ENCODE measurements around the gene CHST3. TPM values are rescaled to one million over a fixed set of nuclear protein-coding genes. Genes with fewer than 3 reads are reported as not detected.
A peak's percentile ranks its signal among the peaks of the same experiment; 100 is the strongest.

The CHST3 gene
- total and polyA plus RNA-seq, 10 donors, result 0.28 to 8.7 (median 4.5) TPM

- no peak for DNase-seq
- intact Hi-C loops (cut with DNase I; ENCODE audit: low total_unique reads), result no loop called here
- H3K4me1 ChIP-seq, result peaks cover 0 to 11% (median 6%) of the 10 kb centered on the region in 6 donors
- H3K27me3 ChIP-seq (replicated peaks in 1 of 7), result no peaks in the 10 kb centered on the region
- WGBS, 5 donors, result 60 to 96% (median 82%) methylated on average over 3 of the region's 3 CpGs
- H3K27ac ChIP-seq, result no peak overlapping the region
- peaks cover 0 to 7% (median 2%) of the 10 kb centered on the region in 8 donors for H3K9me3 ChIP-seq
- TF ChIP-seq CTCF (IDR thresholded peaks at IDR 0.05 in 8 of 11, conservative IDR thresholded peaks at IDR 0.05 in 3 of 11) (no peak), POLR2A (IDR thresholded peaks at IDR 0.05) (no peak), POLR2AphosphoS5 (IDR thresholded peaks at IDR 0.05) (no peak)
- H3K4me3 ChIP-seq, result no peak overlapping the region
- no peaks in the 10 kb centered on the region for H3K36me3 ChIP-seq
Measured at GRCh38 chr10:72050873-72051272, 86.7 kb downstream of the CHST3 start.

- 86 to 93% (median 90%) methylated on average over 7 of the region's 7 CpGs for WGBS, 5 donors
- no peaks in the 10 kb centered on the region for H3K27me3 ChIP-seq (replicated peaks in 1 of 7)
- intact Hi-C loops (cut with DNase I; ENCODE audit: low total_unique reads), result no loop called here
- H3K4me1 ChIP-seq, result peaks cover 0 to 13% (median 1%) of the 10 kb centered on the region in 6 donors
- no peaks in the 10 kb centered on the region for H3K36me3 ChIP-seq
- H3K9me3 ChIP-seq, result peaks cover 0 to 7% (median 2%) of the 10 kb centered on the region in 8 donors
- TF ChIP-seq POLR2A (IDR thresholded peaks at IDR 0.05) (no peak), CTCF (IDR thresholded peaks at IDR 0.05 in 8 of 11, conservative IDR thresholded peaks at IDR 0.05 in 3 of 11) (no peak), POLR2AphosphoS5 (IDR thresholded peaks at IDR 0.05) (no peak)
- H3K4me3 ChIP-seq, result no peak overlapping the region
- peak; percentile 72 for DNase-seq
- H3K27ac ChIP-seq, result no peak overlapping the region
Measured at GRCh38 chr10:72053690-72054089, 89.5 kb downstream of the CHST3 start.

GRCh38 chr10:72056113-72056512 is 91.9 kb downstream of the CHST3 start:
- Histone ChIP-seq H3K27me3 (replicated peaks in 1 of 7) (no peaks in the 10 kb centered on the region), H3K36me3 (no peaks in the 10 kb centered on the region), H3K27ac (no peak overlapping the region), H3K9me3 (no peaks in the 10 kb centered on the region), H3K4me1 (peaks cover 0 to 22% (median 2%) of the 10 kb centered on the region in 6 donors), H3K4me3 (no peak overlapping the region)
- peak; percentile 62 for DNase-seq
- 66 to 88% (median 77%) methylated on average over 1 to 5 of the region's 5 CpGs for WGBS, 5 donors
- peak in 2 of 3 donors; percentile 17 to 47 for TF ChIP-seq POLR2AphosphoS5 (IDR thresholded peaks at IDR 0.05)
- no peak for TF ChIP-seq POLR2A (IDR thresholded peaks at IDR 0.05)
- intact Hi-C loops (cut with DNase I; ENCODE audit: low total_unique reads), result no loop called here

GRCh38 chr10:72056932-72057751 is 92.9 kb downstream of the CHST3 start:
- H3K36me3 ChIP-seq, result peaks cover 0 to 3% (median 0%) of the 10 kb centered on the region in 6 donors
- H3K4me3 ChIP-seq, result no peak overlapping the region
- no peak overlapping the region for H3K27ac ChIP-seq
- peak; percentile 64 for DNase-seq
- H3K4me1 ChIP-seq, result peaks cover 0 to 22% (median 2%) of the 10 kb centered on the region in 6 donors
- H3K27me3 ChIP-seq (replicated peaks in 1 of 7), result no peaks in the 10 kb centered on the region
- 93 to 97% (median 93%) methylated on average over 21 to 25 of the region's 25 CpGs for WGBS, 5 donors
- TF ChIP-seq CTCF (IDR thresholded peaks at IDR 0.05 in 8 of 11, conservative IDR thresholded peaks at IDR 0.05 in 3 of 11) (no peak), POLR2AphosphoS5 (IDR thresholded peaks at IDR 0.05) (peak in 1 of 3 donors; percentile 19), POLR2A (IDR thresholded peaks at IDR 0.05) (no peak)
- intact Hi-C loops (cut with DNase I; ENCODE audit: low total_unique reads), result no loop called here
- no peaks in the 10 kb centered on the region for H3K9me3 ChIP-seq

Measured in spleen (tissue), 11 donors.